ENCODE results near the gene TM2D3.

The TM2D3 gene

DNA sequence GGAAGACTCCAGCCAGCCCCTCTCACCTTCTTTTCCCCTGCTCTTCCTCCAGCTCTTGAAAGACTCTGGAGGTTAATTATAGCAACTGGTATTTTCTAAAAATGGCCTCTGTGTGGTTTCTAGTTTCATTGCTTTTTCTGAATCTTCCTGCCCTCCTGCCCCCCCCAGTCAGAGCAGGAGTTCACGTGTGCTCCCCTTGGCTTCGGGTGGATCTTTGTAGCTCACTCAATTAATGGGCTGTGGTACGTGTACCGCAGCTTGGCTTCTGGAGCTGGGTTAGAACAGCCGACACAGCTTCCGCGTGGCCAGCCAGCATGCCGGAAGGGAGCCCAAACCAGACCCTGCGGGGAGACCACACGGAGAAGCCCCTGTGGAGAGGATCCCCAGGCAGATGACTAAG is 31.5 kb downstream of the TM2D3 start:
- DNase-seq = no peak

DNA sequence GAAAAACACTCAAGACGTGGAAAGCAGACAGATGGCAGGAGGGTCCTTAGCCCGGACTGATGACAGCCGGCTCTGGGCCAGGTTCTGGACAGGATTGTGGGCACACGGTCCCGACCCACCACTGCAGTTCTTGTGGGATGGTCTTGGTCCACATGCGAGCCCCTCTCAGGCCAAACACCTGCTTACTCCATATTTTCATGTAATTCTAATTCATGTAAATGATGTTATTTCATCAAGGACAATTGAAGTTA is 32.6 kb downstream of the TM2D3 start:
- DNase-seq = no peak

DNA sequence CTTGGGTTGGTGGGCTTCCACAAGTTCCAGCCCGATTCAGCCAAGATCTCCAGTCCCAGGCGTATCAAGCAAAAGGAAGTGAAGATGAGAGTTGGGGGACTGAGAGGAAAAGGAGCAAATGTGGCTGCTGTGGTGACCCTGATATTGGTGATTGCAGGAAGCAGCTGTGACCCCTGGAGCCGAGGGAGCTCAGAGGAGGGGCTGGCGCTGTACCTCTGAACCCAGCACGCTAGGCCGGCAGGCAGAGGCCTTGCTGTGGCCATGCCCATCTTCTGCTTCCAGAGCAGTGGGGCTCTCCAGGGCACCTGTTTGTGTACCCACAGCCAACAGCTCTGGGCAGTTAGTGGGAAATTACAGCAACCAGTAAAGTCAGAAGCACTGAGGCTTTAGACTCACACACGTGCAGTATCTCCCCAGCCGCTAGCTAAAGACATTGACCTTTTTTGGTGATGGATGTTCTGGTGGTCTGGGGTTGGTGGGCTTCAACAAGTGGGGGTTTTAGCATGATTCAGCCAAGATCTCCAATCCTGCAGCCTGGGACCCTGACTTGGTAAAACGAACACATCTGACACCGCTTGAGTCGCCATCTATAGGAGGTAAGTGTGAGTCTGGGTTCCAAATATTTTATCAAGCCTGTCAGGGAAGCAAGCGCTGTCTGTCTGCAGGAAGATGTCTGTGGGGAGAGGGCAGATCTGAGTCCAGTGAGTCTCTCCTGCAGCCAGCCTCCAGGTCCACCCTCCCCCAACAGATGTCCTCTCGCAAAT is 33.1 kb downstream of the TM2D3 start:
- DNase-seq = no peak

DNA sequence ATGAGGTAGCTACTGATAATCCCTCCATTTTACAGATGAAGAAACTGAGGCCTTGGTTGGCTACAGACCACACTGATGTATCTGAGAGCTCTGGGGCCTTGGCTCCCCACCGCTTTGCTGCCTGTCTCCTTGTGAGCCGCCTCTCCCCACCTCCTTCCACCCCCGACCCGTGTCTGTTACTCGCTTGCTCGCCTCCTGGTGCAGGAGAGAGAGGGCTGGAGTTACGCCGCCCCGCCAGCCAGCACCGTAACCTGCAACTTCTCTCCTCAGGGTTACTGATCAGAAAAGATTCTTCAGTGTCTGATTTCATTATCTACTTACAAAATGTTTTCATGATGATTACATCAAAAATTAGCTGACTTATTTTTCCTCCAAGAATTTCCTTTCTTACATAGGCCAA is 34.1 kb downstream of the TM2D3 start:
- DNase-seq = no peak

DNA sequence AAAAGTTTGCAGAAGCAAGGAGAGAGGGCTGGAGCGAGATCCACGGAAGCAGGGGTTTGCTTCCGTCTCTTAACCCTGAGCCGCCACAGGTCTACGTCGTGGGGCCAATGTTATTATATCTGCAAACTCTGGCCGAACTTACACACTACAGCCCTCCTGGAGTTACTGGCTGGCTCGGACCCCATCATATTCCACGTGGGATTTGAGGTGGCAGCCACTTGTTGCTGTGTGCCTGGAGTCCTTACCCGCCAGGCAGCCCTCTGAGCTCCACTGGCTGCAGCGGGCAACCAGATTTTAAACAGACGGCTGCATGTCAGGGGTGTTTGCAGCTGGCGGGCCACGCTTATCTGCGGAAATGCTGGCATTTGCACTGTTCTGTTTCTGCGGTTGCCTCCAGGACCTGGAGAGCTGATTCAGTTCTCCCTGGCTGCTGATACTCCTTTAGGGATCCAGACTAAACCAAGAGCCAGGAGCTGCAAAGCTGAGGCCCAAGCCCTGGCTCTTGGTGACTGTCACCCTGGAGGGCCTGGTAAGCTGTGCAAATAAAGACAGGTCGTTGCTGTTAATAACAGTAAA is 34.7 kb downstream of the TM2D3 start:
- no peak for DNase-seq

DNA sequence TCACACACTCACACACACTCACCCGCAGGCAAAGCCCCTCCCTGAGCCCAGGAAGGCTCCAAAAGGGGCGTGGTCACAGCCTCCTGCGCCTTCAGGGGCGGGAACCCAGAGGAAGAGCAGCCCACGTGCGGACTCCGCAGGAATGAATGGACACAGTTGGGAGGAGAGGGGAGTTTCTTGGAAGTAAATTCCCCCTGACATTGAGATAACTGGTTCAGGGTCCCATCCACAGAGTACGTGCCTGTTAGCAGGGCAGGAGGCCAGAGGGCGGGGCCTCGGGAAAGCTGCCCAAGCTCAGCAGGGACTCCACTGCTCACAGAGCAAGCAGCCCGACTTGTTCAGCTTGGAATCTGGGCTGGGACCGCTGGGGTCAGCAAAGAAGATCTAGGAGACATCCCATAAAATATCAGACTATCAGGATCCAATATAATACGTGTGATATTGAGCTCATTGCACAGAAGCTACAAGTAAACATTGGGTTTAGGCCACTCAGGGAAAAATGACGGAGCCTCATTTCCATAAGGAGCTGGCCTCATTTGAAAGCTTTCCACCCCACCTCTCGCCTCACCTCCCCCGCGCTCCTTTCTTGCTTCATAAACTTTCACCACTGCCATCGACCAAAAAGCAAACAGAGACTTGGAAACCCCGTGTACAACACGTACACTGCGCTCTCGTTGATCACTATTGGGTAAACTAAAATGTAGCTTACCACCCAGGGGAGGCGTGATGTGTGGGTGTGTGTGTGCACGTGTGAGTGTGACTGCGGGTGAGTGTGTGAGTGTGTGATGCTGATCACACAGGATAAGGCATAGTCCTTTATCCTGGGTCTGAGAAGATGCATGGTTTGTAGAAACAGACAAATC is 36.0 kb downstream of the TM2D3 start:
- no peak for DNase-seq

DNA sequence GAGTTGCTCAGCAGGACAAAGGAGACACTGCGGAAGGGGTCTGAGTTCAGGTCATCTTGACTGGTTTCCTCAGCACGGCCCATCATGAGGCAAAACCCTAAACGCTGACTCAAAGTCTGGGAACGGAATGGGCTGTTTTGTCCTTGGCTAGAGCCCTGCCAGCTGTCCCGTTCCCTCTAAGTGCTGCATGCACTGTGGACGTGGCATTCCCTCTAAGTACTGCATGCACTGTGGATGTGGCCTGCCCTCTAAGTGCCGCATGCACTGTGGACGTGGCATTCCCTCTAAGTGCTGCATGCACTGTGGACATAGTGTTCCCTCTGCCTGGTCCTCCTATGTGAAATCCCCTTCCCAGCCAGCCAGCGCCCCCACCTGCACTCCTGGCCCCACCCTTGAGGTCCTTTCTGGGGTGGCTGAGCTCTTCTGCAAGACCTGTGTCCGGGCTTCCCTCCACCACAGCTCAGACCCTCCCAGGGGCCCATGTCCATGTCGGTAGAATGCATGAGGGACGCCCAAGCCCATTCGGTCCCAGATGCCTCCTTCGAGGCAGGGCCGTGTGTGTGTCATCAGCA is 36.7 kb downstream of the TM2D3 start:
- DNase-seq = no peak

DNA sequence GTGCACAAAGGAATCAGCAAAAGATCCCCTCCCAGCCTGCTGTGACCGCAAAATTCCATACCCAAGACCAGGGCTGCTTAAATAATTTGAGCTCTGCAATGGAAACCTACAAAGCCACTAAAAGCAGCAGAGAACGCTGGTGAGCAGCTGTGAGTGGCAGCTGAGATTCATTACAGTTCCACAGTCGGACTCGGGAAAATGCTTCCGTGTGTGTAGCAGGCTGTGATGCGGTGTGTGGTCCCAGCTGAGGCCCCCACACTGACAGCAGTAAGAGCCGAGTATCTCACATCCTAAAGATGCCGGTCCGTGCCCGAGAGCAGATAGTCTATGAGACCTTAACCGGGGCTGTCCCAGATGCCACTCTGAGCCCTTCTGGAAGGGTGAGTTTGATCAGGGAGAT is 37.4 kb downstream of the TM2D3 start:
- DNase-seq = no peak

DNA sequence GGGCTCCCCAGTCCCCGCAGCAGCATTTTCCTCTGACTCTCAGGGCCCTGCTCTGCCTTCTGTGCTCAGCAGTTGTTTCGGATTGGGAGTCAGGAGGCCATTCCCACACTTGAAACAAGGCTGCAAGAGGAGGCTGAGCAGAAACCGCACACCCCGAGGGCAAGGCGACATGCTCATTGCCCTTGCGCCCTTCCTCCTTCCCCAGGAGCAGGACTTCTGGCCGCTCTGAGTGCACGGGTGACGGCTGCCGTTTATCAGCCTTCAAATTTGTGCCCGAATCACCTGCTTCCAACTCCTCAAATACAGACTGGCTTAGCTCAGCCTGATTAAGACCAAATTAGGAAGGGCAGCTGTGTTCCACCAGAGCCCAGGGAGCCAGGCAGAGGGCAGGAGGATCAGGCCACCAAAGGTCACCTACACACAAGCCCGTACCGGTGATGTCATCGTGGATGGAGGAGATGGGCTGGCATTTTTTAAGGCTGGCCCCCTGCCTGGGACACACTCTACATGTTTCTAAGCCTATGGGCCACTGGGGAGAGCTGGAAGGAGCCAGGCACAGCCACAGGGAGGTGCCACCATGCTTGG is 38.1 kb downstream of the TM2D3 start:
- no peak for DNase-seq

DNA sequence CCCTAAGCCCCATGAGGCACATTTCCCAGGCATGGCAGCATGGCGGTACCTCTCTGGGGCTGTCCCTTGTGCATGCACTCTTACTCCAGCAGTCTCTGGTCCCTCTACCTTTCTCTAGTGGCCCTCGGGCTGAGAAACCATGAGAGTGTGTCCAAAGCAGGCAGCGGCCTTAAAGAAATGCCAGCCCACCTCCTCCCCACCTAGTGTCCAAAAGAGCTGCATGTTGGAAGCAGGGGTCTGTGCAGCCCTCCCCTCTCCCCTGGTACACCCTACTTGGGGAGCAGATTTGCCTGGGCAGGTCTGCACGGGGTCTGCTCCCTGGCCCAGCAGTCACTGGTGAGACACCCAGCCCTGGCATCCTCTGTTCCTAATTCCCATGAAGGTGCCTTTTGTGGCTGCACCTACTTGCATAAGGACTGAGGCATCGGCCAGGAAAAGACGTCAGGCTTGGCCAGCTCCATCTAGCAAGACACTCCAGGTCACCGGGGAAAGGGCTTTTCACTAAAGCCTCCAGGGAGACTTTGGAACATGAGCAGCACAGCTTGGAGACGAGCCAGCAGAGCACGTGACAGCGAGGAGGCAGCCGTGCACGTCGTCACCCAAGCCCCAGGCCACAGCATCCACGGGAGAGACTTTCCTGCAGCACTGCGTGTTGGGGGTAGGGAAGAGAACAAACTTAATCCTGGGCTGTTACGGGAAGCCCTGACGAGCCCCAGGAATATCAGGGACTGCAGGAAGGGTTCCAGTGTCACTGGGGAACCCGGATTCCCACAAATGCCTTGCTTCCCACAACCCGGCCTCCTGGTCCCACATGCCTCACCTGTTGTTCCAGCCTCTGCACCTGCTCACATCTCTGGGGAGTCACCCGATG is 38.8 kb downstream of the TM2D3 start:
- no peak for DNase-seq

DNA sequence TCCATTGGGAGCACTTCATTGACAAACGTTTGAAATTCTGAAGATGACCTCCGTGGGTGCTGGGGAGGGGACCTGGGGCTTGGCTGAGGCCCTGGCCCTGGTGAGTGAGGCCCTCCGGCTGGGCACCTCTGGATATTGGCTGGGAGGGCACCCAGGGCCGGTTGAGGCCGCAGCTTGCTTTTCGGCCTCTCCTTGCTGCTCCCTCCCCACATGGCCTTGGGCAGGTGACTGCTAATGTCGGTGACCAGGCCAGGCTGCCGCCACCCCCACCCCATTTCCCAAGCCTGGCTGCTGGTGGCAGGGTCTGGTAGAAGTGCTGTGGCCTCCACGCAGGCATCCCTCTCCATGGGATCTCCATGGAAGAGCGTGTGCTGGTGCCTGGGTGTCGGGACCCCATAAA is 39.5 kb downstream of the TM2D3 start:
- DNase-seq = no peak

DNA sequence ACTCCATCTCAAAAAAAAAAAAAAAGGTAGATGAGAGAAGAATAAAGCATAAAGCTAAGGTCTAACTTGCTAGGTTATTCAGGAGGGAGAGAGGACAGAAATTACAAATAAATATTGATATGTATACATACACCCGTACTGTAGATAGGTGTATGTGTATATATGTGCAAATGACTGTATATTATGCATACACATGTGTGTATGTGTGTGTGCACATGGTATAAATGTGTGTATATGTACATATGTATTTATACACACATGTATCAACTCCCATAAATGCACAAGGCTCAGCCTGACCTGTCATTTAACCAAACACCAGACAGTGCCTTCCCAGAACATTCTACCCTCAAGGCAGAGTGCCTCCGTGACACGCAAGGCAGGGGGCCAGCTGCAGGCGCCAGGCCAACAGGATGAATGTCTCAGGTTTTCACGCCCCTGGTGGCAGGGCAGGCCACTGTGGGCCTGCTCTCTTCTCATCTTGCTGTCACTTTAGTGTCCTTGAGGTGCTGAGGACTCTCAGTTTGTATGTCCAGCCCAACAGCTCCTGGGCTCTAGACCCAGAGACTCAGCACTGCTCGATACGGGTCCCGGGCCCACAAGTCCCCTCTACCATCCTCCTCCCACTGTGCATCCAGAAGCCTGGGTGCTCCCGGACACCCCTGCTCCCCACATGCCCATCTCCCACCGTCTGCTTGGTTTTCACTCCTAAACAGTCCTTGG is 40.4 kb downstream of the TM2D3 start:
- no peak for DNase-seq

DNA sequence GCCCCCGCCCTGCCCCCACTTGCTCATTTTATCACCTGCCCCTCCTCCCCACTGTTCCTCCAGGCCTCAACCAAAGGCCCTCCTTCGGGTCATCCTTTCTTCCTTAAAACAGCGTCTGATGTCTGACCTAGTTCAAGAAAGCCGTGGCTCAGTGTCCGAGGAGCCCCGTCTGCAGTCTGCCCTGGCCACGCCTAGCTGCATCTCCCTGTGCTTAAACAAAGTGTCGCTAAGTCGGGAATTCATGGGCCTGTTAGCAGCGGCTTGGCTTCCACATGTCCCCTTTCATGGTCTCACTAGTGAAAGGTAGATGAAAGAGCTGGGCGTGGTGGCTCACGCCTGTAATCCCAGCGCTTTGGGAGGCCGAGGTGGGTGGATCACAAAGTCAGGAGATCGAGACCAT is 41.2 kb downstream of the TM2D3 start:
- DNase-seq = no peak

DNA sequence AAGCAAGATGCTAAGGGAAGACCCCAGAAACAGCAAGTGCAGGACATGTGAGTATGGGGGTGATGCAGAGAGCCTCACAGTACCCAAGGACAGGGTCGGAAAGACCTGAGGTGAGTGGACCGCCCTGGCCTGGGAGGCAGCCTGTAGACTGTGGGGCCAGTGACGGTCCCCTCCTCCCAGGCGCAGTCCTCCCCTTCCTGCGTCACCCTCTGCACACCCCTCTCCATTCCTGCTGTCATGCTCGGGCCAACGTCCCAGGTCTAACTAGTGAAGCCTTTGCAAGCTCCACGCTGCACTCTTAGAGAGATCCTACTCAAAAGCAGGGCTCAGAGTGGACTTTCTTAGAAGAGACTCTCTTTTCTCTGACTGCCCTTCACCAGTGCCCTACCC is 41.6 kb downstream of the TM2D3 start:
- DNase-seq = no peak

DNA sequence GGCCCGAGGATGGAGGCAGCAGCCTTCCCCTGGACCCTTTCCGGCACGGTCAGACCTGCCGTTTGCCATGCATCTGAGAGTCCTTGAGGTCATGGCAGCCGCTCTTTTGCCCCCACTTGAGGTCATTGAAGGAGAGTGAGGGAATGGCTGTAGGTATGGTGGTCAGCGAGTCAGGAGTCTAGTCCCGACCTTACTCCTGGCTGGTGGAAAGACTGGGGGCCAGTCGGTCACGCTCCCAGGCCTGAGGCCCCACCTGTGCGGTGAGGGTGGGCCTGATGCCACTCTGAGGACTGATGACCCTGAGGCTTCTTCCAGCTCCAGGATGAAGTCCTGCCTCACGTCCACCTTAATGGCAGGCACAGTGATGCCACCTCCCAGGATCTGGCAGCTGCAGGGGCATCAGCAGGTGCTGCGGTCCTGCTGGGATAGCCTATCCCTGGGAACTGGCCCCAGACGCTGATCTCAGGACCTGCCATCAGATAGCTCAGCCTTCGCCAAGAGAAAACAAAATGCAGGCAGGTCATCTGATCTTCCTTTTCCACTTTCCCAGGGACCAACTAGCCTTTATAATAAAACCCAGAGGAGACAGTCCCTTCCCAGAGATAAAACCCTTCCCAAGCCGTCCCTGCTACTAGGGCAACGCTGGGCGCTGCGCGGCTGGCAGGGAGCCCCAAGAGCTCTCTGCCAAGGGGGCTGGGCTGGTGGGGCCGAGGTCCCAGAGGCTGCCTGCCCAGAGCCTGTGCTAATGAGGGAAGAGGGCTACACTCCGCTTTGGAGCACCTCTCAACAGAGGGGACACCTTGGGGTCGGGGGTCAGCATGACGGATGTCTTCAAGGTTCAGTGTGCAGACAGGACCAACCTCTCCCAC is 42.2 kb downstream of the TM2D3 start:
- DNase-seq = no peak

DNA sequence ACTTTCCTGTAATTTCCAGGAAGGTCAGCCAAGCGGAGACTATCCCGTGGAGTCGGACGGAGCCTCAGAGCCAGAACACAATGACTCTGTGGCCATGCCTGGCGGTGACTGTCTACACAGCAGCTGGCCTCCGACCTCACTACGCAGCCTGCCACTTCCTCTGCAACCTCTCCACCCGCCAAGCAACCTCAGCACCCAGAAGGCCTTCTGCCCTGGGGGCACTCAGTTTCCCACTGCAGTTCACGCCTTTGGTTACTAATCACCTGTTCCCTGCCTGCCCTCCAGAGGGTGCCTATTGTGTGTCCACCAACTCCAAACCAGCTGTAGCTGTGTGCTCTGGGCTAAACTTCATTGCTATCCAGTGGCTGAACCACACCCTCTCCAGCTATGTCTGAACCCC is 44.0 kb downstream of the TM2D3 start:
- DNase-seq = no peak

DNA sequence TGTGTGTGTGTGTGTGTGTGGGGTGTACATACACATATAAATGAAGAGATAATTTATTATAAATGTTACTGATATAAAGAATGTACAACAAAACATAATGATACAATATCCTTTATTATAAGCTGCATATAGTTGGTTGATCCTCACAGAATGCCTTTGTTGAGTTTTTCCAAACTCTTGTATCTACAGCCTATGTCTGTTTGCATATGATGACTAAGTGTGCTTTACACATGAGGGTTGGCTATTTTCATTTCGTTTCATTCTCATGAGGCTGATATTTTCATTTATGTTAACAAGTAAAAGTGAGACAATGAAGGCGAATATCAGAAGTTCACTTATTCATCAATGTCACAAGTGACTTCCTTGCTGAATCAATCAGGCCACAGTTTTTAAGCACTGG is 45.1 kb downstream of the TM2D3 start:
- DNase-seq = no peak

DNA sequence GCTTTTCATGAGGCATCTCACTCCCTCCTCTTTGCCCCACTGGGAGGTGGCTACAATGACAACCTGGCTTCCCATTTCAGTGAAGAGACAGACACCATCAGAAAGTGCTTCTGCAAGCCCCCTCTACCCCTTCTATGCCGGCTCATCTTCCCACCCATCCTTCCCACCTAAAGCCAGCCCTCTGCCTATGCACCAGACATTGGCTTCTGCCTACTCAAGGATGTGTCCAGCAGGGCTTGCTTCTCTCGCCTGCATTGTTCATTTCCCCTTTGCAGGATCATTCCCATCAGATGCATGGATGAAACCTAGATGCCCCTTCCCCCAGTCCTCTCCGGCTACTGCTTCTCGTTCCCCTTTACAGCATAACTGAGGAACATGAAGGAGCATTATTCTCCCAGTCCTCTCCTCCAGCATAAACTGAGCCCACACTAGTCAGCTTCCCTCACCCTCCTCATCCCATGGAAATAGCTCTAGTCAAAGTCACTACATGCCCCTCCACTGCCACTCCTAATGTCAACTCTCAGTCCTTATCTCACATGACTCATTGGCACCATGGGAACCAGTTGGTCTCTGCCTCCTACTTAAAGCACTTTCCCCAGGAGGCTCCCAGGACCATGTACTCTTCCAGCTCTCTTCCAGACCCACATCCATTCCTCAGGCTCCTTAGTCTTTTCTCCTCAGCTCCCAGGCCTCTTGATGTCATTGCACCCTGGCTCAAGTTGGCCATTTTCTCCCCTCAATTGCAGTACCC is 47.9 kb downstream of the TM2D3 start:
- no peak for DNase-seq

DNA sequence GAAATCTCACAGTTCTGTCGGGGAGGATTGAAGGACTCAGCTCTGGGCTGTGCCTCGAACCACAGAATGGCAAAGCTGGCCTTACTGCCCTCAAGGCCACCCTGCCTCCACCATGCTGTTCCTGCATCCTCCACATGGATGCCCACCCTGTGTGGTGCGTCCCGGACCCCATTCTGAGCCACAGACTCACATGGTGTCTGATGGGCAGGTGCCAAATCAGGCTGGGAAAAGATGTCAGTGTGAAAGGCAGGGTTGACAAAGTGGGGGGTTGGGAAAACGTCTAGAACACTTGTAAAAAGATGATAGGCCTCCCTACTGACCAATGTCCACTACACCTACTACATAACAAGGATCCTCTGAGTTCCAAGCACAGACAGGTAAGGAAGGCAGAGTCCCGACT is 49.4 kb downstream of the TM2D3 start:
- DNase-seq = no peak

DNA sequence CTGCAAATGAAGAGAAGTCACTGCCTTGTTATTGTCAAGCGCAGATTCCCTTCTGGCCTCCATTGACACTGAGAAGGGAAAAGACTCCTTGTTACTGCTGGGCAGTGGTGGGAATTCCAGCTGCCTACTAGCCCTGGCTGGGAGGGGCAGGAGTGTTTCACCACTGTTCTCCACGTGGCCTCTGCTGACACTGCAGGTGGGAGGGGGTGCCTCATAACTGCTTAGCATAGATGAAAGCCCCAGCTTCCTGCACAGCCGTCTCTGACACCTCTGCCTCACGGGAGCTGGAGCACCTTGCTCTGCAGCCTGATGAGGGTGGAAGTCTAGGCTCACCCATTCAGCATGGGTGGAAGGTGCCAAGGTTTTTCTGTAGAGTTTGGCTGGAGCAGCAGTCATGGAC is 52.1 kb downstream of the TM2D3 start:
- no peak for DNase-seq
